Adrenal gland (tissue), 12 donors: Measurements from ENCODE around the gene MCRIP1. TPM values are rescaled to one million over a fixed set of nuclear protein-coding genes. Genes with fewer than 3 reads are reported as not detected.

Experiments used
- DNase-seq, 7 donors: peaks; one replicate each; pipeline ENCODE4 v3.0.0-alpha.2; 2019 to 2020
- H3K27ac ChIP-seq, 5 donors: fragments of 200-600 bp; sonication (generic) in 4 of 5; 1 replicate in 3 of 5; 2 replicates in 2 of 5; pipeline versions ENCODE4 v1.5.1 to v1.8.0; 2016 to 2020; ENCODE audit warnings: mild to moderate bottlenecking in 1 of 5
- H3K27me3 ChIP-seq: fragments of 200-600 bp; 2 replicates; pipeline ENCODE4 v1.8.0; 2021
- H3K36me3 ChIP-seq, 2 donors: fragments of 200-600 bp; replicated peaks in 1 of 2; 1 replicate in 1 of 2; 2 replicates in 1 of 2; pipeline versions ENCODE4 v1.5.1 to v1.8.0; 2018 to 2022
- H3K4me1 ChIP-seq, 2 donors: fragments of 200-600 bp; replicated peaks in 1 of 2; 1 replicate in 1 of 2; 2 replicates in 1 of 2; pipeline versions ENCODE4 v1.5.1 to v1.8.0; 2018 to 2021
- H3K4me3 ChIP-seq, 4 donors: fragments of 200-600 bp; sonication (generic) in 3 of 4; one replicate each; pipeline ENCODE4 v1.5.1; 2016 to 2018
- H3K9me3 ChIP-seq, 3 donors: fragments of 200-600 bp; sonication (generic) in 1 of 3; replicated peaks in 1 of 3; 1 replicate in 2 of 3; 2 replicates in 1 of 3; pipeline versions ENCODE4 v1.5.1 to v1.8.0; 2016 to 2021
- POLR2A ChIP-seq, 2 donors: fragments of 450-650 bp; IDR thresholded peaks; one replicate each; pipeline ENCODE4 v1.6.1; 2017; ENCODE audit warnings: antibody characterized with exemption in 2 of 2, mild to moderate bottlenecking in 2 of 2, moderate library complexity in 1 of 2
- WGBS, 4 donors: extraction: QIAGEN DNeasy Blood & Tissue Kit in 2 of 4; methylation state at CpG; one replicate each; pipeline versions ENCODE4 v1.1.5 to v1.1.7; 2013 to 2017; 5-methylcytosine and 5-hydroxymethylcytosine counted together
- intact Hi-C, 2 donors: fragments of 100-400 bp; cut with DNase I; formaldehyde crosslinking; loops; one replicate each; pipeline versions ENCODE4 v1.14.1 to v1.15.0; 2022 to 2023
- polyA plus RNA-seq, 3 donors: library from polyadenylated mRNA; stranded (reverse); fragments of 200-250 nt in 2 of 3; fragments of 350-450 nt in 1 of 3; fragmentation: Illumina TruSeq in 1 of 3; extraction: RNeasy Lipid Tissue Mini Kit (QIAGEN cat#74804) in 1 of 3; gene quantifications; one replicate each; pipeline ENCODE4 v1.2.3, GENCODE V29; 2013 to 2014
- total RNA-seq, 9 donors: library from RNA; depleted of rRNA in 4 of 9; stranded (reverse); fragments of >200 nt in 4 of 9; fragments of 120-200 nt in 1 of 9; fragmentation: NEBNext Ultra II Directional in 1 of 9; extraction: Animal tissue kit (Norgen Biotek cat#: 25700) in 1 of 9; gene quantifications; one replicate each; pipeline versions ENCODE4 v1.1.0 to v1.2.4, GENCODE V29; 2013 to 2023
- TF ChIP-seq, protein P1 (sequence below), 6 experiments: fragments of 450-650 bp in 4 of 6; fragments of 200-600 bp in 2 of 6; sonication (generic) in 1 of 6; IDR thresholded peaks; 1 replicate in 5 of 6; 2 replicates in 1 of 6; pipeline versions ENCODE4 v1.5.1 to v1.8.0; 2016 to 2021; ENCODE audit warnings: antibody characterized with exemption in 6 of 6, mild to moderate bottlenecking in 2 of 6, moderate library complexity in 1 of 6
- donor health status: healthy with polysubstance abuse.
- donor health status: Bipolar disorder and iron deficiency.
- donor health status: DM: yes; HTN: yes; CAD: no.
- donor health status: DM: no; HTN: no; CAD: no.
- donor health status: DM: no; HTN: no; CAD: no.
- donor health status: DM: yes; HTN: yes; CAD: no.

The MCRIP1 gene
- total and polyA plus RNA-seq, 12 donors: 5.0 to 248 (median 82.6) TPM

DNA sequence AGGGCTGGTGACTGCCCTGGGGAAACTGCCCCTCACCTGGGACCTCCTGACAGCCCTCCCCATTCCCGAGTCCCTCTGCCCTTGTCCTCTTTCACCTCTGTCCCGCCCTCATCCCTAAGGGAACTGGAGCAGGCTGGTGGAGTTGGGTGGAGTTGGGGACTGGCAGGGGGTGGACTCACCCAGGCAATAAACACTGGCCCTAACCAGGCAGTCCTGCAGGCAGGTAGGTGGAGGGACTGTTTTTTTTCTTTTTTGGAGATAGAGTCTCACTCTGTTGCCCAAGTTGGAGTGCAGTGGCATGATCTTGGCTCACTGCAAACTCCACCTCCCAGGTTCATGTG, 17.5 kb downstream of the MCRIP1 start:
- intact Hi-C loops: no loop called here
- Histone ChIP-seq H3K27me3 (peaks cover 7% of the 10 kb centered on the region), H3K4me3 (no peak overlapping the region), H3K36me3 (no peaks in the 10 kb centered on the region), H3K27ac (no peak overlapping the region), H3K4me1 (no peaks in the 10 kb centered on the region), H3K9me3 (no peaks in the 10 kb centered on the region)
- TF ChIP-seq, protein P1, sequence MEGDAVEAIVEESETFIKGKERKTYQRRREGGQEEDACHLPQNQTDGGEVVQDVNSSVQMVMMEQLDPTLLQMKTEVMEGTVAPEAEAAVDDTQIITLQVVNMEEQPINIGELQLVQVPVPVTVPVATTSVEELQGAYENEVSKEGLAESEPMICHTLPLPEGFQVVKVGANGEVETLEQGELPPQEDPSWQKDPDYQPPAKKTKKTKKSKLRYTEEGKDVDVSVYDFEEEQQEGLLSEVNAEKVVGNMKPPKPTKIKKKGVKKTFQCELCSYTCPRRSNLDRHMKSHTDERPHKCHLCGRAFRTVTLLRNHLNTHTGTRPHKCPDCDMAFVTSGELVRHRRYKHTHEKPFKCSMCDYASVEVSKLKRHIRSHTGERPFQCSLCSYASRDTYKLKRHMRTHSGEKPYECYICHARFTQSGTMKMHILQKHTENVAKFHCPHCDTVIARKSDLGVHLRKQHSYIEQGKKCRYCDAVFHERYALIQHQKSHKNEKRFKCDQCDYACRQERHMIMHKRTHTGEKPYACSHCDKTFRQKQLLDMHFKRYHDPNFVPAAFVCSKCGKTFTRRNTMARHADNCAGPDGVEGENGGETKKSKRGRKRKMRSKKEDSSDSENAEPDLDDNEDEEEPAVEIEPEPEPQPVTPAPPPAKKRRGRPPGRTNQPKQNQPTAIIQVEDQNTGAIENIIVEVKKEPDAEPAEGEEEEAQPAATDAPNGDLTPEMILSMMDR (IDR thresholded peaks at IDR 0.05): no peak
- TF ChIP-seq POLR2A (IDR thresholded peaks at IDR 0.05): no peak
- WGBS, 4 donors: 63 to 88% (median 72%) methylated on average over 2 of the region's 2 CpGs
- no peak for DNase-seq

DNA sequence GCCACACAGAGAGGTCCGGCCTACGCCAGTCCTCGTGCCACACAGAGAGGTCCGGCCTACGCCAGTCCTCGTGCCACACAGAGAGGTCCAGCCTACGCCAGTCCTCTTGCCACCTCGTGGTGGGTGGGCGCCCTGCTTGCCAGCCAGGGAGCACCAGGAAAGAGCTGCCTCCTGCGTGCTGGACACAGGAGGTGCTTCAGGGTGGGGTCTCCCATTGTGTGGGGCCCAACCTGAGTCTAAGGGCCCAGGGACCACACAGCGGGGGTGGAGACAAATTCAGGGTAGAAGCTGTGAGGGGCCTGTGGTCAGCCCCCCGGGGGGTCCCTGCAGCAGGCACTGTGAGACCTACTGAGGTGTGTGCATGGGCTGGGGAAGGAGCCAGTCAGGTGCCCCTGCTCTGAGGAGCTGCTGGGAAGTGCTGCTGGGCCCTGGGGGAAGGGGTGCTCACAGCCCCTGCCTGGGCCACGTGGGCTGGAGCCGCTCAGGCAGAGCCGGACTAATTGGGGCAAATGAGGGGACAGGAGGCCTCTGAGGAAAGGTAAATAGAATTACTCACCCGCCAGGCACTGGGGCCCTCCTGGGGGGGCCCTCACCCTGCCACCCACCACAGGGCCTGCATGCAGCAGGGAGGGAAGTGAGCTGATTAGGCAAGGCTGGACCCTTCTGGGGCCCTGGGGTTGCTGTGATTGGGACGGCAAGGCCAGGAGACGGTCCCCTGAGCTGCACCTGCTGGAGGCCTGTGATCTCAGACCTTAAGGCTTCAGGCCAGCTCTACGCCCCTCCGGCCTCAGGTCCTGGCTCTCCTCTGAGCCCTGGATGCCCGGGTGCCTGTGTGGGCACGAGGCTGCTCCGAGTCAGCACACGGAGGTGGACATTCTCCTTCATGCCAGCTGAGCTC, 18.1 kb downstream of the MCRIP1 start:
- Histone ChIP-seq H3K4me3 (no peak overlapping the region), H3K27me3 (peaks cover 7% of the 10 kb centered on the region), H3K9me3 (no peaks in the 10 kb centered on the region), H3K27ac (no peak overlapping the region), H3K4me1 (no peaks in the 10 kb centered on the region), H3K36me3 (no peaks in the 10 kb centered on the region)
- intact Hi-C loops: no loop called here
- TF ChIP-seq, protein P1 (IDR thresholded peaks at IDR 0.05): no peak
- no peak for TF ChIP-seq POLR2A (IDR thresholded peaks at IDR 0.05)
- DNase-seq: peak in 1 of 7 donors; percentile 73
- WGBS, 4 donors: 54 to 75% (median 72%) methylated on average over 8 to 23 of the region's 24 CpGs

- Histone ChIP-seq H3K27ac (no peak overlapping the region), H3K36me3 (no peaks in the 10 kb centered on the region), H3K27me3 (peaks cover 7% of the 10 kb centered on the region), H3K4me1 (no peaks in the 10 kb centered on the region), H3K9me3 (no peaks in the 10 kb centered on the region), H3K4me3 (no peak overlapping the region)
- TF ChIP-seq, protein P1 (IDR thresholded peaks at IDR 0.05): no peak
- no peak for TF ChIP-seq POLR2A (IDR thresholded peaks at IDR 0.05)
- no peak for DNase-seq
- WGBS, 4 donors: 88 to 91% (median 90%) methylated on average over 15 to 41 of the region's 41 CpGs
- intact Hi-C loops: no loop called here
Measured at GRCh38 chr17:81813861-81814683, 19.0 kb downstream of the MCRIP1 start.

DNA sequence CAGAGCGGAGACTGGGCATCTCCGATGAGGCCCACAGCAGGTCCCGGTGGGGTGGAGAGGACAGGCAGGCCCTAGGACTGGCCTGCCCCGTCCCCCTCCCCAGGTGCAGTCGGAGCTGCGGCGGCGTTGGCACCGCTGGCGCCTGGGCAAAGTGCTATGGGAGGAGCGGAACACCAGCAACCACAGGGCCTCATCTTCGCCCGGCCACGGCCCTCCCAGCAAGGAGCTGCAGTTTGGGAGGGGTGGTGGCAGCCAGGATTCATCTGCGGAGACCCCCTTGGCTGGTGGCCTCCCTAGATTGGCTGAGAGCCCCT, 19.8 kb downstream of the MCRIP1 start:
- DNase-seq: no peak
- TF ChIP-seq POLR2A (IDR thresholded peaks at IDR 0.05): no peak
- TF ChIP-seq, protein P1 (IDR thresholded peaks at IDR 0.05): no peak
- H3K9me3 ChIP-seq: no peaks in the 10 kb centered on the region
- intact Hi-C loops: no loop called here
- no peak overlapping the region for H3K4me3 ChIP-seq
- H3K27me3 ChIP-seq: peaks cover 7% of the 10 kb centered on the region
- no peak overlapping the region for H3K27ac ChIP-seq
- WGBS, 4 donors: 82 to 91% (median 89%) methylated on average over 14 to 15 of the region's 15 CpGs; no CpG with 5 or more reads in 1 of the 4 donors
- no peaks in the 10 kb centered on the region for H3K4me1 ChIP-seq
- no peaks in the 10 kb centered on the region for H3K36me3 ChIP-seq
